HepG2 (cell line): ENCODE results near the gene RIPOR3. TPM values are rescaled to one million over a fixed set of nuclear protein-coding genes. Genes with fewer than 3 reads are reported as not detected.
A peak's percentile ranks its signal among the peaks of the same experiment; 100 is the strongest.

Source experiments
- ATF4 ChIP-seq, 2 experiments: fragments of 450-650 bp in 1 of 2; sonication (generic) in 1 of 2; formaldehyde crosslinking; IDR thresholded peaks; 2 replicates each; pipeline versions ENCODE4 v1.5.0 to v1.8.0; 2020 to 2022; ENCODE audit warnings: mild to moderate bottlenecking in 1 of 2, missing genetic modification reagents in 1 of 2
- CENPT ChIP-seq: sonication (generic); formaldehyde crosslinking; IDR thresholded peaks from 2 replicates; pipeline ENCODE4 v1.8.0; 2022; ENCODE audit warnings: low read depth, mild to moderate bottlenecking, moderate library complexity, missing genetic modification reagents
- ETV5 ChIP-seq: IDR thresholded peaks from 2 replicates; pipeline ENCODE4 v1.6.1; 2018; ENCODE audit warnings: missing biosample characterization, missing genetic modification reagents, inconsistent platforms, borderline replicate concordance
- HNF4A ChIP-seq: sonication (generic); formaldehyde crosslinking; IDR thresholded peaks from 2 replicates; pipeline ENCODE4 v1.4.0; 2020; ENCODE audit warnings: missing genetic modification reagents
- HNF4G ChIP-seq, 2 experiments: sonication (generic) in 1 of 2; formaldehyde crosslinking in 1 of 2; IDR thresholded peaks; 2 replicates each; pipeline versions ENCODE4 v1.4.0 to v1.6.1; 2011 to 2020; ENCODE audit warnings: borderline replicate concordance in 2 of 2, low read depth in 2 of 2, mild to moderate bottlenecking in 2 of 2, low read length in 1 of 2, missing genetic modification reagents in 1 of 2, moderate library complexity in 1 of 2
- JUND ChIP-seq: sonication (generic); formaldehyde crosslinking; IDR thresholded peaks from 2 replicates; pipeline ENCODE4 v1.8.0; 2022; ENCODE audit warnings: mild to moderate bottlenecking, missing genetic modification reagents
- MAFK ChIP-seq, 2 experiments: IDR thresholded peaks in 1 of 2; conservative IDR thresholded peaks in 1 of 2; 2 replicates each; pipeline ENCODE4 v1.6.1; 2011; ENCODE audit warnings: improper control_type of control experiment in 2 of 2, low read length in 2 of 2
- MIER2 ChIP-seq: IDR thresholded peaks from 2 replicates; pipeline ENCODE4 v1.6.1; 2016; ENCODE audit warnings: missing biosample characterization, missing genetic modification reagents
- MLLT10 ChIP-seq: sonication (generic); formaldehyde crosslinking; IDR thresholded peaks from 2 replicates; pipeline ENCODE4 v1.4.0; 2020; ENCODE audit warnings: missing genetic modification reagents
- NFATC3 ChIP-seq: sonication (generic); formaldehyde crosslinking; IDR thresholded peaks from 2 replicates; pipeline ENCODE4 v1.5.1; 2020; ENCODE audit warnings: mild to moderate bottlenecking, missing genetic modification reagents
- RARG ChIP-seq: sonication (generic); formaldehyde crosslinking; IDR thresholded peaks from 2 replicates; pipeline ENCODE4 v1.4.0; 2020; ENCODE audit warnings: low read depth, mild to moderate bottlenecking, missing genetic modification reagents
- SOX13 ChIP-seq, 3 experiments: fragments of 450-650 bp in 1 of 3; sonication (generic) in 1 of 3; formaldehyde crosslinking in 1 of 3; IDR thresholded peaks in 2 of 3; conservative IDR thresholded peaks in 1 of 3; 2 replicates each; pipeline versions ENCODE4 v1.5.0 to v1.6.1; 2016 to 2020; ENCODE audit warnings: antibody characterized with exemption in 1 of 3, mild to moderate bottlenecking in 1 of 3, missing compliant biosample characterization in 1 of 3, missing genetic modification reagents in 1 of 3, moderate library complexity in 1 of 3
- SOX6 ChIP-seq, 2 experiments: fragments of 450-650 bp in 1 of 2; sonication (generic) in 1 of 2; formaldehyde crosslinking in 1 of 2; IDR thresholded peaks; 2 replicates each; pipeline versions ENCODE4 v1.4.0 to v1.6.1; 2017 to 2020; ENCODE audit warnings: antibody characterized with exemption in 1 of 2, mild to moderate bottlenecking in 1 of 2, missing genetic modification reagents in 1 of 2
- TBX2 ChIP-seq: sonication (generic); formaldehyde crosslinking; IDR thresholded peaks from 2 replicates; pipeline ENCODE4 v1.5.0; 2020; ENCODE audit warnings: missing genetic modification reagents, mild to moderate bottlenecking, borderline replicate concordance
- ZBTB7A ChIP-seq: sonication (generic); formaldehyde crosslinking; IDR thresholded peaks from 2 replicates; pipeline ENCODE4 v1.8.0; 2022; ENCODE audit warnings: mild to moderate bottlenecking, missing genetic modification reagents
- ZFY ChIP-seq: sonication (generic); formaldehyde crosslinking; IDR thresholded peaks from 2 replicates; pipeline ENCODE4 v1.4.0; 2020; ENCODE audit warnings: missing genetic modification reagents
- ZNF746 ChIP-seq: sonication (generic); formaldehyde crosslinking; IDR thresholded peaks from 2 replicates; pipeline ENCODE4 v1.8.0; 2022; ENCODE audit warnings: mild to moderate bottlenecking, missing genetic modification reagents
- ZNF75D ChIP-seq: sonication (generic); formaldehyde crosslinking; IDR thresholded peaks from 2 replicates; pipeline ENCODE4 v1.8.1; 2023; ENCODE audit warnings: missing genetic modification reagents, mild to moderate bottlenecking, borderline replicate concordance
- polyA plus RNA-seq, 8 experiments: library from polyadenylated mRNA; depleted of rRNA in 3 of 8; stranded (reverse) in 7 of 8; unstranded in 1 of 8; fragments of >200 nt; fragmentation: Illumina TruSeq in 4 of 8; extraction: Trizol in 4 of 8; gene quantifications; 2 replicates each; pipeline versions ENCODE4 v1.2.1 to v1.2.3, GENCODE V29; 2011 to 2016; ENCODE audit warnings: low read depth in 4 of 8, missing spikeins in 1 of 8, mixed read lengths in 1 of 8; ENCODE audit not compliant: insufficient read depth in 1 of 8
- total RNA-seq, 5 experiments: library from RNA; depleted of rRNA; stranded (reverse); fragments of >200 nt; fragmentation: Illumina TruSeq; extraction: Trizol; gene quantifications; 2 replicates each; pipeline ENCODE4 v1.2.3, GENCODE V29; 2016; ENCODE audit warnings: low read depth in 1 of 5
- TF ChIP-seq, protein P1 (sequence below): IDR thresholded peaks from 2 replicates; pipeline ENCODE4 v1.6.1; 2018; ENCODE audit warnings: missing genetic modification reagents
- TF ChIP-seq, protein P2 (sequence below): sonication (generic); formaldehyde crosslinking; IDR thresholded peaks from 2 replicates; pipeline ENCODE4; 2020; ENCODE audit warnings: missing genetic modification reagents, mild to moderate bottlenecking, borderline replicate concordance

Gene RIPOR3
- total and polyA plus RNA-seq, 2 of the 13 experiments (the other 11 are each of a cell fraction or from before 2014, with no cell fraction given): 0.18 TPM; not detected in 1

DNA sequence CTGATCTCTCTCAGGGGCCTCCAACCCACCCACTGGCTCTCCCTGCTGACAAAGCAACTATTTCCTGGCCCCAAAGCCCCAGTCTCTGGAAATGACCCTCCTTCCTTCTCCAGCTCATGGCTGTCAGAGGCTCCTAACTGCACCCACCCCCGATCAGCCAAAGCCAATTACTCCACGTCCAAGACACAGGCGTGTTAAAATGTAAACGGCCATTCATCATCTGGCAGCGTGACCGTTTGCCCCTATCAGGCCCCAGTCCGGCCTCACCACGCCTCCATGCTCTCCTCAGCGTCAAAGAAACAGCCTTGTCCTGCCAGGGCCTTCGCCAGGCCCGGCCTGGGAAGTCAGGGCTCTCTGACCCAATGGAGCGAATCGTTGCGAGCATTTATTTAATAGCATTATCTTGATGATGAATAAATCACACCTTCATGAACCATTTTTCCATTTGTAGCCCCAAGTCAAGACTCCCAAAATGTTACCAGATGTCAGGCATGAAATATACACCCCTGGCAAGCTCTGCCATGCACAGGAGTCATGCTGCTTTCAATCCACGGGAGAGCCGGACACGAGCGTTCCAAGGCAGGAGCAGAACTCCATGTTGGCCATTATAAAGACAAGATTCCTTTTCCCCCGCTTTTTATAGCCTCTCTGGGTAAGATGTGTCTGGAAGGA, 17.7 kb downstream of the RIPOR3 start (continued):
- TF ChIP-seq MAFK (conservative IDR thresholded peaks at IDR 0.05 in 1 of 2, IDR thresholded peaks at IDR 0.05 in 1 of 2; ENCODE audit: low read length in 2 of 2): peak in 1 of 2 experiments; percentile 32; a peak in 1 of 4 replicates
- peak; percentile 70 for TF ChIP-seq ZFY (CRISPR knock-in tag)
- TF ChIP-seq, protein P1, sequence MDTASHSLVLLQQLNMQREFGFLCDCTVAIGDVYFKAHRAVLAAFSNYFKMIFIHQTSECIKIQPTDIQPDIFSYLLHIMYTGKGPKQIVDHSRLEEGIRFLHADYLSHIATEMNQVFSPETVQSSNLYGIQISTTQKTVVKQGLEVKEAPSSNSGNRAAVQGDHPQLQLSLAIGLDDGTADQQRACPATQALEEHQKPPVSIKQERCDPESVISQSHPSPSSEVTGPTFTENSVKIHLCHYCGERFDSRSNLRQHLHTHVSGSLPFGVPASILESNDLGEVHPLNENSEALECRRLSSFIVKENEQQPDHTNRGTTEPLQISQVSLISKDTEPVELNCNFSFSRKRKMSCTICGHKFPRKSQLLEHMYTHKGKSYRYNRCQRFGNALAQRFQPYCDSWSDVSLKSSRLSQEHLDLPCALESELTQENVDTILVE (CRISPR knock-in tag): no peak
- TF ChIP-seq HNF4G (IDR thresholded peaks at IDR 0.05; ENCODE audit: borderline replicate concordance, low read depth, low read length): no peak
- TF ChIP-seq HNF4G (CRISPR knock-in tag; IDR thresholded peaks at IDR 0.05; ENCODE audit: borderline replicate concordance, low read depth): 0 out of 2 replicates have a peak, but pooled peaks have one; percentile 7
- TF ChIP-seq CENPT: no peak
- TF ChIP-seq MIER2: no peak
- no peak for TF ChIP-seq RARG (CRISPR knock-in tag)
- TF ChIP-seq TBX2: peak; percentile 56; the same call in 1 of the 2 replicates
- no peak for TF ChIP-seq ATF4 (CRISPR knock-in tag; IDR thresholded peaks at IDR 0.05)
- 0 out of 2 replicates have a peak, but pooled peaks have one; percentile 28 for TF ChIP-seq ETV5 (CRISPR knock-in tag)
- TF ChIP-seq ZBTB7A (CRISPR knock-in tag): 0 out of 2 replicates have a peak, but pooled peaks have one; percentile 2
- no peak for TF ChIP-seq NFATC3 (CRISPR knock-in tag)
- no peak for TF ChIP-seq MLLT10 (CRISPR knock-in tag)
- 0 out of 2 replicates have a peak, but pooled peaks have one; percentile 14 for TF ChIP-seq HNF4A
- TF ChIP-seq, protein P2, sequence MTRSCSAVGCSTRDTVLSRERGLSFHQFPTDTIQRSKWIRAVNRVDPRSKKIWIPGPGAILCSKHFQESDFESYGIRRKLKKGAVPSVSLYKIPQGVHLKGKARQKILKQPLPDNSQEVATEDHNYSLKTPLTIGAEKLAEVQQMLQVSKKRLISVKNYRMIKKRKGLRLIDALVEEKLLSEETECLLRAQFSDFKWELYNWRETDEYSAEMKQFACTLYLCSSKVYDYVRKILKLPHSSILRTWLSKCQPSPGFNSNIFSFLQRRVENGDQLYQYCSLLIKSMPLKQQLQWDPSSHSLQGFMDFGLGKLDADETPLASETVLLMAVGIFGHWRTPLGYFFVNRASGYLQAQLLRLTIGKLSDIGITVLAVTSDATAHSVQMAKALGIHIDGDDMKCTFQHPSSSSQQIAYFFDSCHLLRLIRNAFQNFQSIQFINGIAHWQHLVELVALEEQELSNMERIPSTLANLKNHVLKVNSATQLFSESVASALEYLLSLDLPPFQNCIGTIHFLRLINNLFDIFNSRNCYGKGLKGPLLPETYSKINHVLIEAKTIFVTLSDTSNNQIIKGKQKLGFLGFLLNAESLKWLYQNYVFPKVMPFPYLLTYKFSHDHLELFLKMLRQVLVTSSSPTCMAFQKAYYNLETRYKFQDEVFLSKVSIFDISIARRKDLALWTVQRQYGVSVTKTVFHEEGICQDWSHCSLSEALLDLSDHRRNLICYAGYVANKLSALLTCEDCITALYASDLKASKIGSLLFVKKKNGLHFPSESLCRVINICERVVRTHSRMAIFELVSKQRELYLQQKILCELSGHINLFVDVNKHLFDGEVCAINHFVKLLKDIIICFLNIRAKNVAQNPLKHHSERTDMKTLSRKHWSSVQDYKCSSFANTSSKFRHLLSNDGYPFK: no peak
- TF ChIP-seq SOX6 (IDR thresholded peaks at IDR 0.05): no peak
- no peak for TF ChIP-seq SOX6 (CRISPR knock-in tag; IDR thresholded peaks at IDR 0.05)
- no peak for TF ChIP-seq SOX13 (IDR thresholded peaks at IDR 0.05)
- no peak for TF ChIP-seq SOX13 (CRISPR knock-in tag; conservative IDR thresholded peaks at IDR 0.05 in 1 of 2, IDR thresholded peaks at IDR 0.05 in 1 of 2)
- TF ChIP-seq ZNF75D (CRISPR knock-in tag): no peak
- no peak; the same call in 1 of the 2 replicates for TF ChIP-seq JUND (CRISPR knock-in tag)
- 0 out of 2 replicates have a peak, but pooled peaks have one; percentile 26 for TF ChIP-seq ZNF746
